GM21526 (cell line): ENCODE measurements around the gene WNT2.
"Not testable (repeated sequence)": the region's sequence is repeated elsewhere in the genome, so short reads cannot be mapped to it uniquely, and the experiment has no call there.

ENCODE experiments used
- ATAC-seq: cut with Tn5 transposase; IDR thresholded peaks from one replicate; pipeline ENCODE4 v1.9.1; 2021; ENCODE audit warnings: moderate library complexity; ENCODE audit not compliant: unreplicated experiment, low FRiP score

The WNT2 gene

GRCh38 chr7:117312593-117313580 lies 10.0 kb downstream of the WNT2 start:
- ATAC-seq = no peak

GRCh38 chr7:117308891-117309290 lies 14.0 kb downstream of the WNT2 start:
- ATAC-seq = no peak

GRCh38 chr7:117302396-117302795 lies 20.5 kb downstream of the WNT2 start:
- ATAC-seq = no peak

- ATAC-seq = not testable (repeated sequence)
These were observed 22.4 kb downstream of the WNT2 start for GRCh38 chr7:117300506-117300905.

- no peak for ATAC-seq
These were observed 25.3 kb downstream of the WNT2 start for GRCh38 chr7:117297606-117298005.

GRCh38 chr7:117296066-117296465 lies 26.8 kb downstream of the WNT2 start:
- ATAC-seq = no peak

- no peak for ATAC-seq
These were observed 37.0 kb downstream of the WNT2 start for GRCh38 chr7:117285826-117286225.

- no peak for ATAC-seq
These were observed 38.2 kb downstream of the WNT2 start for GRCh38 chr7:117284692-117285091.

- no peak for ATAC-seq
These were observed 39.1 kb downstream of the WNT2 start for GRCh38 chr7:117283779-117284178.

GRCh38 chr7:117283371-117283770 lies 39.5 kb downstream of the WNT2 start:
- no peak for ATAC-seq

GRCh38 chr7:117282239-117282812 lies 40.5 kb downstream of the WNT2 start:
- no peak for ATAC-seq

- ATAC-seq = no peak
These were observed 41.3 kb downstream of the WNT2 start for GRCh38 chr7:117281562-117281961.

GRCh38 chr7:117279931-117280557 lies 42.8 kb downstream of the WNT2 start:
- no peak for ATAC-seq

GRCh38 chr7:117279203-117279602 lies 43.7 kb downstream of the WNT2 start:
- no peak for ATAC-seq

- no peak for ATAC-seq
These were observed 44.8 kb downstream of the WNT2 start for GRCh38 chr7:117278040-117278439.

GRCh38 chr7:117277576-117277975 lies 45.3 kb downstream of the WNT2 start:
- no peak for ATAC-seq

- no peak for ATAC-seq
These were observed 47.9 kb downstream of the WNT2 start for GRCh38 chr7:117274951-117275350.

GRCh38 chr7:117273814-117274225 lies 49.0 kb downstream of the WNT2 start:
- ATAC-seq = no peak

GRCh38 chr7:117273325-117273724 lies 49.5 kb downstream of the WNT2 start:
- no peak for ATAC-seq

- no peak for ATAC-seq
These were observed 50.7 kb downstream of the WNT2 start for GRCh38 chr7:117272017-117272759.

GRCh38 chr7:117271566-117271965 lies 51.3 kb downstream of the WNT2 start:
- no peak for ATAC-seq
